Mesenchymal stem cell (in vitro differentiated cells and primary cell): Measurements from ENCODE around the gene BAHCC1.
"Not testable (repeated sequence)": the region's sequence is repeated elsewhere in the genome, so short reads cannot be mapped to it uniquely, and the experiment has no call there.

Experiments used
- DNase-seq: peaks from one replicate; pipeline ENCODE4 v3.0.0-alpha.2; 2013
- H2AFZ ChIP-seq: one replicate; pipeline ENCODE4 v1.6.1; 2013; ENCODE audit warnings: low read depth, mild to moderate bottlenecking, control low read depth, inconsistent platforms, low read length, moderate library complexity
- H2AK5ac ChIP-seq: 2 replicates; pipeline ENCODE4 v1.6.1; 2013; ENCODE audit warnings: low read length, moderate library complexity, mild to moderate bottlenecking, inconsistent platforms; ENCODE audit not compliant: severe bottlenecking
- H2BK120ac ChIP-seq: one replicate; pipeline ENCODE4 v1.6.1; 2013; ENCODE audit warnings: low read depth, mild to moderate bottlenecking, inconsistent platforms, low read length, moderate library complexity
- H2BK12ac ChIP-seq, 2 experiments: one replicate each; pipeline ENCODE4 v1.6.1; 2013; ENCODE audit warnings: inconsistent platforms in 2 of 2, low read length in 2 of 2, mild to moderate bottlenecking in 2 of 2, moderate library complexity in 2 of 2, control low read depth in 1 of 2
- H2BK15ac ChIP-seq: one replicate; pipeline ENCODE4 v1.6.1; 2013; ENCODE audit warnings: mild to moderate bottlenecking, low read depth, inconsistent platforms; ENCODE audit not compliant: poor library complexity, severe bottlenecking
- H2BK5ac ChIP-seq: 2 replicates; pipeline ENCODE4 v1.6.1; 2013; ENCODE audit warnings: low read depth, mild to moderate bottlenecking, low read length, control low read depth, inconsistent platforms; ENCODE audit not compliant: poor library complexity, severe bottlenecking
- H3K14ac ChIP-seq, 2 experiments: one replicate each; pipeline ENCODE4 v1.6.1; 2013; ENCODE audit warnings: inconsistent platforms in 2 of 2, low read length in 2 of 2, control low read depth in 1 of 2, mild to moderate bottlenecking in 1 of 2, moderate library complexity in 1 of 2
- H3K18ac ChIP-seq, 2 experiments: one replicate each; pipeline ENCODE4 v1.6.1; 2013; ENCODE audit warnings: inconsistent platforms in 2 of 2, low read length in 2 of 2, control low read depth in 1 of 2, low read depth in 1 of 2, mild to moderate bottlenecking in 1 of 2
- H3K23ac ChIP-seq, 2 experiments: one replicate each; pipeline ENCODE4 v1.6.1; 2013; ENCODE audit warnings: inconsistent platforms in 2 of 2, low read length in 2 of 2, mild to moderate bottlenecking in 2 of 2, moderate library complexity in 2 of 2, control low read depth in 1 of 2
- H3K27ac ChIP-seq: 2 replicates; pipeline ENCODE4 v1.5.1; 2013; ENCODE audit warnings: mild to moderate bottlenecking, moderate library complexity, low read length, control low read depth, inconsistent platforms; ENCODE audit not compliant: poor library complexity, severe bottlenecking
- H3K27me3 ChIP-seq, 2 experiments: 2 replicates each; pipeline versions ENCODE4 v1.6.1 to v1.7.0; 2013; ENCODE audit warnings: low read length in 2 of 2, mild to moderate bottlenecking in 2 of 2, moderate library complexity in 2 of 2, control low read depth in 1 of 2, inconsistent platforms in 1 of 2; ENCODE audit not compliant: control insufficient read depth in 1 of 2, insufficient read depth in 1 of 2
- H3K36me3 ChIP-seq, 2 experiments: 2 replicates each; pipeline versions ENCODE4 v1.6.1 to v1.7.0; 2013; ENCODE audit warnings: low read length in 2 of 2, control low read depth in 1 of 2, inconsistent platforms in 1 of 2, low read depth in 1 of 2, mild to moderate bottlenecking in 1 of 2; ENCODE audit not compliant: insufficient read depth in 2 of 2, control insufficient read depth in 1 of 2
- H3K4ac ChIP-seq, 2 experiments: one replicate each; pipeline ENCODE4 v1.6.1; 2013; ENCODE audit warnings: inconsistent platforms in 2 of 2, low read length in 2 of 2, mild to moderate bottlenecking in 2 of 2, moderate library complexity in 2 of 2, control low read depth in 1 of 2, low read depth in 1 of 2
- H3K4me1 ChIP-seq: 2 replicates; pipeline ENCODE4 v1.6.1; 2013; ENCODE audit warnings: low read depth, low read length, control low read depth; ENCODE audit not compliant: control insufficient read depth, insufficient read depth
- H3K4me2 ChIP-seq: 2 replicates; pipeline ENCODE4 v1.6.1; 2013; ENCODE audit warnings: low read length, mild to moderate bottlenecking, inconsistent platforms; ENCODE audit not compliant: poor library complexity, severe bottlenecking
- H3K4me3 ChIP-seq, 2 experiments: 2 replicates each; pipeline versions ENCODE4 v1.5.1 to v1.7.0; 2013; ENCODE audit warnings: low read length in 2 of 2, mild to moderate bottlenecking in 2 of 2, control low read depth in 1 of 2, low read depth in 1 of 2; ENCODE audit not compliant: insufficient read depth in 1 of 2
- H3K79me1 ChIP-seq: replicated peaks from 2 replicates; pipeline ENCODE4 v1.6.1; 2013; ENCODE audit warnings: mild to moderate bottlenecking, control low read depth, low read length, inconsistent platforms; ENCODE audit not compliant: poor library complexity, severe bottlenecking
- H3K9ac ChIP-seq: 2 replicates; pipeline ENCODE4 v1.7.0; 2013; ENCODE audit warnings: mild to moderate bottlenecking, low read length, moderate library complexity
- H3K9me3 ChIP-seq: 2 replicates; pipeline ENCODE4 v1.7.0; 2013; ENCODE audit warnings: mild to moderate bottlenecking, low read length; ENCODE audit not compliant: control insufficient read depth
- H4K8ac ChIP-seq: one replicate; pipeline ENCODE4 v1.6.1; 2013; ENCODE audit warnings: inconsistent platforms, mild to moderate bottlenecking, low read length, moderate library complexity
- H4K91ac ChIP-seq: one replicate; pipeline ENCODE4 v1.6.1; 2013; ENCODE audit warnings: mild to moderate bottlenecking, low read length, inconsistent platforms
- WGBS: methylation state at CpG from one replicate; pipeline ENCODE4 v1.1.7; 2013; ENCODE audit warnings: mixed read lengths; 5-methylcytosine and 5-hydroxymethylcytosine counted together

Gene BAHCC1

GRCh38 chr17:81350320-81350890 lies 44.9 kb upstream of the BAHCC1 start:
- no peak overlapping the region for H3K27ac ChIP-seq
- peak overlapping the region; percentile 36 for H2AK5ac ChIP-seq
- peaks cover 0 to 8% of the 10 kb centered on the region in 2 experiments for H3K27me3 ChIP-seq
- peak overlapping the region; percentile 88 for H4K8ac ChIP-seq
- no peaks in the 10 kb centered on the region for H3K9me3 ChIP-seq
- H3K4me2 ChIP-seq, result no peak overlapping the region
- H2BK5ac ChIP-seq, result no peak overlapping the region
- peaks cover 5% of the 10 kb centered on the region for H3K79me1 ChIP-seq
- WGBS, result 86% methylated on average over 8 of the region's 8 CpGs
- H3K14ac ChIP-seq, result no peak overlapping the region
- no peak for DNase-seq
- H3K9ac ChIP-seq, result no peak overlapping the region
- H3K4me3 ChIP-seq, result no peak overlapping the region
- peak overlapping the region; percentile 58 for H2AFZ ChIP-seq
- H3K23ac ChIP-seq, result no peak overlapping the region
- peaks cover 17% of the 10 kb centered on the region for H3K4me1 ChIP-seq
- peak overlapping the region; percentile 37 to 81 for H3K18ac ChIP-seq
- peak overlapping the region; percentile 80 for H4K91ac ChIP-seq
- peak overlapping the region; percentile 63 for H2BK15ac ChIP-seq
- peaks cover 0 to 3% of the 10 kb centered on the region in 2 experiments for H3K36me3 ChIP-seq
- peak overlapping the region; percentile 82 to 83 for H2BK12ac ChIP-seq
- peak overlapping the region in 1 of 2 experiments; percentile 61 for H3K4ac ChIP-seq
- H2BK120ac ChIP-seq, result no peak overlapping the region

- not testable (repeated sequence) for H3K27ac ChIP-seq, H3K36me3 ChIP-seq, H3K9ac ChIP-seq, H3K9me3 ChIP-seq, H3K79me1 ChIP-seq, H3K14ac ChIP-seq, H3K4me2 ChIP-seq, H2BK120ac ChIP-seq, H2BK5ac ChIP-seq, H2AK5ac ChIP-seq, H2BK12ac ChIP-seq, H4K91ac ChIP-seq, DNase-seq, H3K27me3 ChIP-seq, H3K4me3 ChIP-seq, H3K23ac ChIP-seq, H2AFZ ChIP-seq, H2BK15ac ChIP-seq, H3K18ac ChIP-seq, H3K4ac ChIP-seq, H4K8ac ChIP-seq
- 94% methylated on average over 22 of the region's 25 CpGs for WGBS
- peaks cover 16% of the 10 kb centered on the region for H3K4me1 ChIP-seq
These were observed 43.8 kb upstream of the BAHCC1 start for GRCh38 chr17:81351329-81352052.

- H2BK12ac ChIP-seq, H4K91ac ChIP-seq, H3K14ac ChIP-seq, H3K27me3 ChIP-seq, H3K18ac ChIP-seq, H3K9me3 ChIP-seq, H3K23ac ChIP-seq, H2BK5ac ChIP-seq, H3K27ac ChIP-seq, H3K9ac ChIP-seq, H4K8ac ChIP-seq, DNase-seq, H3K4ac ChIP-seq, H3K4me3 ChIP-seq, H3K4me2 ChIP-seq, H2BK120ac ChIP-seq, H3K36me3 ChIP-seq, H3K79me1 ChIP-seq, H2AK5ac ChIP-seq, H2AFZ ChIP-seq, H2BK15ac ChIP-seq: not testable (repeated sequence)
- H3K4me1 ChIP-seq, result peaks cover 11% of the 10 kb centered on the region
- 95% methylated on average over 31 of the region's 38 CpGs for whole genome bisulfite sequencing
These were observed 43.2 kb upstream of the BAHCC1 start for GRCh38 chr17:81352056-81352455.

- 80% methylated on average over 11 of the region's 14 CpGs for WGBS
- Histone ChIP-seq H3K9ac (no peak overlapping the region), H3K18ac (no peak overlapping the region), H3K36me3 (peaks cover 0 to 3% of the 10 kb centered on the region in 2 experiments), H2AK5ac (no peak overlapping the region), H2BK5ac (no peak overlapping the region), H2BK120ac (no peak overlapping the region), H3K9me3 (no peaks in the 10 kb centered on the region), H2AFZ (no peak overlapping the region), H2BK15ac (no peak overlapping the region), H4K91ac (no peak overlapping the region), H3K27ac (no peak overlapping the region), H3K4me1 (peaks cover 13% of the 10 kb centered on the region), H3K4ac (no peak overlapping the region), H3K4me3 (no peak overlapping the region), H3K14ac (no peak overlapping the region), H3K79me1 (no peaks in the 10 kb centered on the region), H3K23ac (no peak overlapping the region), H3K27me3 (peaks cover 9 to 12% of the 10 kb centered on the region in 2 experiments), H4K8ac (no peak overlapping the region), H3K4me2 (no peak overlapping the region), H2BK12ac (no peak overlapping the region)
- DNase-seq, result no peak
These were observed 40.9 kb upstream of the BAHCC1 start for GRCh38 chr17:81354252-81354953.
